Measurements from ENCODE around the gene INTS6.

- TF ChIP-seq CTCF (IDR thresholded peaks at IDR 0.05): no peak
- no peak for TF ChIP-seq EP300 (IDR thresholded peaks at IDR 0.05)
Observed at GRCh38 chr13:51396352-51396751, 56.5 kb downstream of the INTS6 start.
